ENCODE measurements around the gene ZNF462. TPM values are rescaled to one million over a fixed set of nuclear protein-coding genes. Genes with fewer than 3 reads are reported as not detected.
A peak's percentile ranks its signal among the peaks of the same experiment; 100 is the strongest.

The ZNF462 gene
- total RNA-seq, 1 donor, result 9.8 TPM

DNA sequence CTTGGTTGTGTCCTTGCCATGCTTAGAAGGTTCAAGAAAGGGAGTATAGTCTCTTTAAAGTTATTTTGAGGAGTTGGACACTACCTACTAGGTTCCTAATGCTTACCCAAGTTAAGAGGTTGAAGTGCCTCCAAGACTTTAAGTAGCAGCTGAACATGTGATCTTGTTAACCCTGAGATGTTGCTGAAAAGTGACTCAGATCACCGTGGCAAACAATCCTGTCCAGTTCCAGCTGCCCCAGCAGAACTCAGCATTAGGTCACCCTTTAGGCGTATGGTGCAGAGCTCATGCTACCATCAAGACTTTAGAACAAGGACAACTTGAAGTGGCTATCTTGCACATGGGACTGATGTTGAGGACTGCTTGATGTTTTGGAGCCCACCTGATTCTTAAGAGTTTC, 22.5 kb downstream of the ZNF462 start:
- Histone ChIP-seq H2AFZ (ENCODE audit: low read length) (no peak overlapping the region), H3K79me2 (ENCODE audit: insufficient read depth, low read length) (peaks cover 34% of the 10 kb centered on the region), H3K27ac (ENCODE audit: low read depth, low read length) (peak overlapping the region; percentile 71), H4K20me1 (ENCODE audit: insufficient read depth, low read length) (peaks cover 19% of the 10 kb centered on the region), H3K36me3 (ENCODE audit: insufficient read depth, low read length) (no peaks in the 10 kb centered on the region), H3K9me3 (ENCODE audit: low read depth, low read length) (no peaks in the 10 kb centered on the region), H3K4me3 (ENCODE audit: insufficient read depth, low read length) (no peak overlapping the region), H3K4me2 (ENCODE audit: insufficient read depth, low read length) (peak overlapping the region; percentile 46), H3K4me1 (ENCODE audit: insufficient read depth, low read length) (peaks cover 28% of the 10 kb centered on the region), H3K27me3 (ENCODE audit: insufficient read depth, low read length) (no peaks in the 10 kb centered on the region)
- peak; percentile 91 for DNase-seq (ENCODE audit: insufficient read length, low spot score, missing footprints)
- TF ChIP-seq, protein P1, sequence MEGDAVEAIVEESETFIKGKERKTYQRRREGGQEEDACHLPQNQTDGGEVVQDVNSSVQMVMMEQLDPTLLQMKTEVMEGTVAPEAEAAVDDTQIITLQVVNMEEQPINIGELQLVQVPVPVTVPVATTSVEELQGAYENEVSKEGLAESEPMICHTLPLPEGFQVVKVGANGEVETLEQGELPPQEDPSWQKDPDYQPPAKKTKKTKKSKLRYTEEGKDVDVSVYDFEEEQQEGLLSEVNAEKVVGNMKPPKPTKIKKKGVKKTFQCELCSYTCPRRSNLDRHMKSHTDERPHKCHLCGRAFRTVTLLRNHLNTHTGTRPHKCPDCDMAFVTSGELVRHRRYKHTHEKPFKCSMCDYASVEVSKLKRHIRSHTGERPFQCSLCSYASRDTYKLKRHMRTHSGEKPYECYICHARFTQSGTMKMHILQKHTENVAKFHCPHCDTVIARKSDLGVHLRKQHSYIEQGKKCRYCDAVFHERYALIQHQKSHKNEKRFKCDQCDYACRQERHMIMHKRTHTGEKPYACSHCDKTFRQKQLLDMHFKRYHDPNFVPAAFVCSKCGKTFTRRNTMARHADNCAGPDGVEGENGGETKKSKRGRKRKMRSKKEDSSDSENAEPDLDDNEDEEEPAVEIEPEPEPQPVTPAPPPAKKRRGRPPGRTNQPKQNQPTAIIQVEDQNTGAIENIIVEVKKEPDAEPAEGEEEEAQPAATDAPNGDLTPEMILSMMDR (IDR thresholded peaks at IDR 0.05; ENCODE audit: extremely low read depth, low read depth, low read length), result no peak

DNA sequence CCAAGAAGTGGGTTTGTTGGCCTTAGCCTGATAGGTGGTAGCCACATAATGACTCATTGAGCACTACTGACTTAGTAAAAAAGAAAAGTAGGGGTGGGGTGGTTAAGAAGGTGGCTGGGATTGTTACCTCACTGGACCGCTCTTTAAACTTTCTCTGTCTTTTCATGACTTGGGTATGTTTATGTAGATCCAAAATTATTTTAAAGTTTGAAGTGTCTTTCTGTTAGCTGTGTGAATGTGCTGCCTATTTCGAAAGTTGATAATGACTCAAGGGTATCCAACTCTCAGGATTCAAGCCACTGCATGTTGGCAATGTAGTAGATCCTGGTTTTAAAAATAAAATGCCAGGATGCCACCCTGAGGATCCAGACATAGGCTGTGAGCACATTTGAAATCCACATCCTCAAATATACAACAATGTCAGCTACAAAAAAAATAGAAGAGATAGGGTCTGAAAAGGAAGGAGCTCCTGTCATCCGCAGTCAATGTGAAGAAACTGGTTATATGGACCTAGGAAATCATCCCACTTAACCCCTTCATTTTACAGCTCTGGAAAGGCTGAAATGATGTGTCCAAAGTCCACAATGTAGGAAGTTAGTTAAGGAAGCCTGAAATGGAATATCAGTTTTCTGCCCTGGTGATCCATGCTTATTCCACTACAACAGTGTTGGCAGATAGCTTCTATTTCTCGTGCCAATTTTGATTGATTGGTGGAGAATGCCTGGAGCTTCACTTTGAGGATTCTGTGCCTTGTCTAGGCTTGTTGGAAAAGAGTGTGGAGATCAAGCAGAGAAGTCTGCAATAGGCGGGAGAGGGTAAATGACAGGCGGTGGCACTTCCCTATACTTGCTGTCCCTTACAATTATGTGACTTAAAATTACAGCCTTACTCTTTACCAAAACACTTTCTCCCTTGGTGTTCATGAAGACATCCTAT, 23.4 kb downstream of the ZNF462 start:
- H3K9me3 ChIP-seq (ENCODE audit: low read depth, low read length), result no peaks in the 10 kb centered on the region
- peak overlapping the region; percentile 46 for H3K4me2 ChIP-seq (ENCODE audit: insufficient read depth, low read length)
- peak overlapping the region; percentile 71 for H3K27ac ChIP-seq (ENCODE audit: low read depth, low read length)
- peaks cover 31% of the 10 kb centered on the region for H3K79me2 ChIP-seq (ENCODE audit: insufficient read depth, low read length)
- peaks cover 20% of the 10 kb centered on the region for H3K4me1 ChIP-seq (ENCODE audit: insufficient read depth, low read length)
- H3K27me3 ChIP-seq (ENCODE audit: insufficient read depth, low read length), result no peaks in the 10 kb centered on the region
- no peak for DNase-seq (ENCODE audit: insufficient read length, low spot score, missing footprints)
- TF ChIP-seq, protein P1 (IDR thresholded peaks at IDR 0.05; ENCODE audit: extremely low read depth, low read depth, low read length), result no peak
- H2AFZ ChIP-seq (ENCODE audit: low read length), result no peak overlapping the region
- peaks cover 19% of the 10 kb centered on the region for H4K20me1 ChIP-seq (ENCODE audit: insufficient read depth, low read length)
- no peaks in the 10 kb centered on the region for H3K36me3 ChIP-seq (ENCODE audit: insufficient read depth, low read length)
- H3K4me3 ChIP-seq (ENCODE audit: insufficient read depth, low read length), result no peak overlapping the region

DNA sequence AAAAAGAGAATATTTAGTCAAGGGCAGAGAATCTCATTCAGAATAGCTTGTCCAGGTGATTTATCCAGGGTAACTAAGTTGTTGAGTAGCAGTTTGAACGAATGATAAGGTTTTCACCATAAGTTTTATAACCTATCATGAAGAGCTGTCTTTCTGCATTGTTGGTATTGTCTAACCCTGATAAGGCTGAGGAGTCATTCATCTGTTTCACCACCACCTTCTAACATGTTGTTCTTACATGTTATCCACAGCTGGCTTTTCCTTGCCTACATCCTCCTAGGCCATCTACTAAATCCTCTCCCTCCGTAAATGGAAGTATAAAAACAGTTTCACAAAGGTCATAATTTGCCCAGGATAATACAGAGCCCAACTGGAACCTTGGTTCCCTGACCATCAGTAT, 24.1 kb downstream of the ZNF462 start:
- Histone ChIP-seq H3K36me3 (ENCODE audit: insufficient read depth, low read length) (no peaks in the 10 kb centered on the region), H3K9me3 (ENCODE audit: low read depth, low read length) (no peaks in the 10 kb centered on the region), H3K27ac (ENCODE audit: low read depth, low read length) (no peak overlapping the region), H3K4me1 (ENCODE audit: insufficient read depth, low read length) (peaks cover 21% of the 10 kb centered on the region), H4K20me1 (ENCODE audit: insufficient read depth, low read length) (peaks cover 19% of the 10 kb centered on the region), H3K4me3 (ENCODE audit: insufficient read depth, low read length) (no peak overlapping the region), H2AFZ (ENCODE audit: low read length) (no peak overlapping the region), H3K79me2 (ENCODE audit: insufficient read depth, low read length) (peaks cover 31% of the 10 kb centered on the region), H3K27me3 (ENCODE audit: insufficient read depth, low read length) (no peaks in the 10 kb centered on the region), H3K4me2 (ENCODE audit: insufficient read depth, low read length) (no peak overlapping the region)
- TF ChIP-seq, protein P1 (IDR thresholded peaks at IDR 0.05; ENCODE audit: extremely low read depth, low read depth, low read length), result no peak
- DNase-seq (ENCODE audit: insufficient read length, low spot score, missing footprints), result no peak

DNA sequence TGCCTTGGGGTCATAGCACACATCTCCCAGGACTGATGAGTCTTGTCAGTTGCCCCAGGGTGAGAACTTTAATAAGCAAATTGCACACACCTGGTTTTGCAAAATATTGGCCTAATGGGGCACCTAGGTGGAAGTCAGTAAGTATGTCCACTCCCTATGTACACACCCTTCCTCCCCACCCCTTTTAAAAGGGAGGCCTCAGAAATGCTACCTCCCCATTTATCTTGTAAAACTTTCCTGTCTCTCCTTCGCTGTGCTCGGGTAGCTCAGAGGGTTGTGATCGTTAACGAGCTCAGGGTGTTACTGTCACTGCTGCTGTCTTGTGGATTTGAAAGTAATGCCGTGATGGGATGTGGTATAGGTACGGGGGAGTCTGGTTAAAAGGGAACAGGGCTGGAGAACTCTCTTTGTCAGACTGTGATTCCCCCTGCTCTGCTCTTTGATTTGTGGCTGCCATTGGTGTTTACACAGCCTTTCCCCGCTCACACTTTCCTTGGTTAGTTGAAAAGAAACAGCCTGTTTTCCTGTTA, 26.2 kb downstream of the ZNF462 start:
- no peak overlapping the region for H3K27ac ChIP-seq (ENCODE audit: low read depth, low read length)
- no peaks in the 10 kb centered on the region for H3K9me3 ChIP-seq (ENCODE audit: low read depth, low read length)
- peaks cover 37% of the 10 kb centered on the region for H3K4me1 ChIP-seq (ENCODE audit: insufficient read depth, low read length)
- H3K36me3 ChIP-seq (ENCODE audit: insufficient read depth, low read length), result no peaks in the 10 kb centered on the region
- TF ChIP-seq, protein P1 (IDR thresholded peaks at IDR 0.05; ENCODE audit: extremely low read depth, low read depth, low read length), result no peak
- peaks cover 26% of the 10 kb centered on the region for H3K79me2 ChIP-seq (ENCODE audit: insufficient read depth, low read length)
- H3K27me3 ChIP-seq (ENCODE audit: insufficient read depth, low read length), result no peaks in the 10 kb centered on the region
- no peak overlapping the region for H3K4me2 ChIP-seq (ENCODE audit: insufficient read depth, low read length)
- no peak overlapping the region for H3K4me3 ChIP-seq (ENCODE audit: insufficient read depth, low read length)
- H4K20me1 ChIP-seq (ENCODE audit: insufficient read depth, low read length), result peaks cover 7% of the 10 kb centered on the region
- no peak for DNase-seq (ENCODE audit: insufficient read length, low spot score, missing footprints)
- no peak overlapping the region for H2AFZ ChIP-seq (ENCODE audit: low read length)
